NCI-H146 treated with DMSO at 0.1 percent for 48 hours (cell line): ENCODE results near the gene DNAH11.
A peak's percentile ranks its signal among the peaks of the same experiment; 100 is the strongest.
"Not testable (repeated sequence)": the region's sequence is repeated elsewhere in the genome, so short reads cannot be mapped to it uniquely, and the experiment has no call there.

Source experiments
- DNase-seq: peaks from one replicate; lab custom pipeline; 2025; ENCODE audit not compliant: unreplicated experiment; lab: John Stamatoyannopoulos, UW

Gene DNAH11

DNA sequence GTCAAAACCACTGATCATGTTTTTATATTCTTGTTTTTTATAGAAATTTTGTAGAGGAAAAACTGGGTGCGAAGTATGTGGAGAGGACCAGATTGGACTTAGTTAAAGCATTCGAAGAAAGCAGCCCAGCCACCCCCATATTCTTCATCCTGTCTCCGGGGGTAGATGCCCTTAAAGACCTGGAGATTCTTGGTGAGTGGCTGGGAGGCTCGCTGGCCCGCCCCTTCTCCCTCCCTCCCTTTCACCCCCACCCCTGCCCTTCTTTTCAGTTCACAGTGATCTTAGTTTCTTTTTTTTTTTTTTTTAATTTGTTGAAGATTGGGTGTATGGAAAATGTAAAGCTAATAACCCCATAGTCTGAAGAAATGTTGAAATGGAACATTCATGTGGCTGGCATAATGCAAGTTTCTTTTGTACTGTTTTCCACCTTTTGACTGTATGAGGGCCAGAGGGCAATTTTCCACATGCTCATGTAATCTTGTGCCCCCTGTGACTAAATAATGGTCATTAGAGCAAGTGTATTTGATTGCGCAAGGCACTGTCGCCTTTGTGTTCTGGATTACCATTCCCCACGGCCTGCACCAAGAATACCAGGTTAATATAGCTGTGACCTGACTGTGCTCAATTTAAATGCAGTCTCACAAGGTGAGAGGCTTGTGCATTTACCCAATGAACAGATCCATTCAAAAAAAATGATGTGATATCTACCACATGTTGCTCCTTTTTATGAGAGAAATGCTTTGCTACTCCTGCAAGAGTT is 325.2 kb downstream of the DNAH11 start:
- DNase-seq: peak; percentile 63

DNA sequence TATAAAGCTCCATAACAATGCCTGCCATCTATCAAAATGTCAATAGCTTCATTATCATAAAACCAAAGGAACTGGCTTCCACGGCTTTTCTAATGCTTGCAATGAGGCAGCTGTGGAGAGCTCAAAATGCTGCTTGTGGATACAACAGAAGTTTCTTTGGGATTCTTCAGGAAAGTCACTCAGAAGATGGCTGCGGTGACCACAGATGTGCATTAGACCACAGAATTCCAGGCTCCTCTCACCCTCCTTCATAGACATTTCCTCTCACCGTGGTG is 325.7 kb downstream of the DNAH11 start:
- no peak for DNase-seq

DNA sequence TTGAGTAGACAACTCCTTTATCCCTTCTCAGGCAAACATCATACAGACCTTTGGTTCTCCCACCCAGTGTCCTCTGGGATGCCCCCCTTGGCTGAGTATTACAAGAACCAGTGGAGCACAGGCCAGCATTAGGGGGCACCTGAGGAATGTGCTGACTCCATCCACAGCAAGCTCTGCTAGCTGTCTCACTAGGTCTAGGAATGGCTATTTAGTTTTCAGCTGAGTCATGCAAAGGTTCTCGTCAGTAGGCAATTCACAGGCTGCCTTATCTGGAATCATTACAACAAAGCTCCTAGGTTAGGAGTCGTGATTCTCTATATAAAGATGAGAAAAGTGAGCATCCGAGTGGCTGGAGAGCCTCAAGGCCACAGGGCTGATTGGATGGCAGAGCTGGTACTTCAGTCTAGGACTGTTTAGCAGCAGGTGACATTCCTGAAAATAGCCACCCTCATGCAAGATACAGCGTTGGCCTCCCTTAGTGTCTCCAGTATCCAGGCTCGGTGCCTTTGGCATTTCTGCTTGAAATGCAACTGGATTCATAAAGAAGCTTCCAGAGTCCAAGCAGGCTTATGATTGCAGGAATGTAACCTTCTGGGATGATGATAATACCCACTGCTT is 327.1 kb downstream of the DNAH11 start:
- no peak for DNase-seq

DNA sequence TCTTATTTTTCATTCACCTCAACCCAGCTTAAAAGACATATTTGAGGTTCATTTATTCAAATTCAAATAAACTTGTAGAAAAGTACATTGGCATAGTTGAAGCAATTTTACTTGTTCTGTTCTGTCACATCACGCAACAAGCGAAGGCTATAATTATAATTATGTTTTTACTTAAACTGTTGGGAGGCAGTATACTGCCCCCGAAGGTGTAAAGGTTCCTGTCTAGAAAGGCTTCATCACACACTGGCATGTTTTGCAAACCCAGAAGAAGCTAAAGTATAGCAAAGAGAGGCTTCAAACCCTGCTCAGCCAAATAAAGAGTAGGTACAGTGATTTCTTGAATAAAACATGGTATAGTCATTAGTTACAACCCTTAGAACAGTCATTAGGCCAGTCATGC is 340.2 kb downstream of the DNAH11 start:
- DNase-seq: no peak

DNA sequence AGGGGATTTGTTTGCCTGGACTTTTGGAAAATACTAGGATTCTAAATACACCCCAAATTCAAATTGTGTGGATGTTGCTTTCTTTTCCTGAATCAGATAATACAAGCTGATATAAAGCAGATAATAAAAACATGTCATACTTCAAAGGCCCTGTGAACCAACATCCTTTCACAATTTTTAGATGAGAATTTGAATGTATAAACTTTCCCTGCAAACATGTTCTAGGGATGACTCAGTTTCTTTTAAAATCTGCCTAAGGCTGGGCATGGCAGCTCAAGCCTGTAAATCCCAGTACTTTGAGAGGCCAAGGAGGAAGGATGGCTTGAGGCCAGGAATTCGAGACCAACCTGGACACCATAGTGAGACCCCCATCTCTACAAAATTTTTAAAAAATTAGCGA is 340.7 kb downstream of the DNAH11 start:
- DNase-seq: not testable (repeated sequence)

DNA sequence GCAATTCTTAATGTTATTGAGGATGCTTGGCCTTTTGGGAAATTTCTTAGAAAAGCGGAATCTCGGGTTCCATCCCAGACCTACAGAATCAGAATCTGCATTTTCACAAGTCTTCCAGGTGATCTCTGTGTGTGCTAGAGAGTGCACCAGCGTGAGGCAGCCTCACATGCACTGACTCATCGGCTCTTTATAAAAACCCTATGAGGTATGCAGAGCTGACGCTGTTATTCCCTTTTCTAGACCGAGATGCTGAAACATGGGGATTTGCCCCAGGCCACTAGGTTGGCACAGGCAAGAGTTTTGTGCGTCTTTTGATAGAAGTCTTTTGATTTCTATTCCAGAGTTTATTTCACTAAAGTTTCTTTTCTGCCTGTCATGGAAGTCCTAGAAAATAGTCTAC is 341.7 kb downstream of the DNAH11 start:
- DNase-seq: no peak

DNA sequence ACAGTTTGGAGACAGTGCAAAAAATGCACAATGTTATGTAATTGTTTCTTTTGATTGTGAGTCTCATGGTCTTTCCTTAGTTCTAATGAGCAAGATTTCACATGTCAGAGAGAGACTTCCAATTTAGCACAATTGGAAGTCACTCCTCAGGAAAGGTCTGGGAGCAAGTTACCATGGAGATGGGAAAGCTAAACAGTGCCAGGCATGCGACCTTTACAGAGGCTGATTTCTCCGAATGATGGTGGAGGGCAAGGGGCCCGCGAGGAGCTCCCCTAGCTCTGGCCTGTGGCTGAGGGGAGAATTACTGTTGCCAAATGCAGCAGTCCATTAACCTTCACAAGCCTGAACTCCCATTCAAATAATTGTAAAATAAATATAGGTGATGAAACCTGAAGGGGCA is 343.6 kb downstream of the DNAH11 start:
- no peak for DNase-seq

DNA sequence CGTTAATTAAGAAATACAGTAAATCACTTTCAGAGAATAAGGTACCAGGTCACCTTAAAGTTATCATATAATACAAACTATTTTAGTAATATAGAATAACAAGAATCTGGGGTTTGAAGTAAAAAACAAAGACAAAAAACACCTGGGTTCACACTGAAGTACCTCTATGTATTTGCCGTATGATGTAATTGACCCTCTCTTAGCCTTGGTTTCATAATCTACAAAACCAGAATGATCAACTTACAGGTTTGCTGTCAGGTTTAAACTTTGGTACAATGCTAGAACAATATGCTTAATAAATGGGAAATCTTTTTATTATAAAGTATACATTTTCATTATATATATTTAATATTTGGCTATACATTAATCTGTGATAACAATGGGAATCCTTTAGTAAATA is 344.5 kb downstream of the DNAH11 start:
- no peak for DNase-seq

DNA sequence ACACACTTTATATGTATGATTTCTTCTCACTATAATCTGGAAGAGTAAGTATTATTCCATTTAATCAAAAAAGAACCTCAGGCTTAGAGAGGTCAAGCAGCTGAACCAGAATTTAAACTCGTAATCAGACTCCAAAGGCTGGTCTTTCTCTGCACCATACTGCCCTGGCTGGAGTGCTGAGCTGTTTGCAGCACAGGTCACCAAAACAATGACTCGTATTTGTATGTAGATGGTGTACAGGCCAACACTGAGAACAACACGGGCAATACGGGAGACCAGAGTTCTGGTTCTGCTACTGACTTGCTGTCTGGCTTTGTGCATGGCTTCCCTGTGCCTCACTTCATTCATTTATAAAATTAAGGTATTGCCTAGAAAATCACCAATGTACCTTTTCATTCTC is 344.9 kb downstream of the DNAH11 start:
- no peak for DNase-seq

DNA sequence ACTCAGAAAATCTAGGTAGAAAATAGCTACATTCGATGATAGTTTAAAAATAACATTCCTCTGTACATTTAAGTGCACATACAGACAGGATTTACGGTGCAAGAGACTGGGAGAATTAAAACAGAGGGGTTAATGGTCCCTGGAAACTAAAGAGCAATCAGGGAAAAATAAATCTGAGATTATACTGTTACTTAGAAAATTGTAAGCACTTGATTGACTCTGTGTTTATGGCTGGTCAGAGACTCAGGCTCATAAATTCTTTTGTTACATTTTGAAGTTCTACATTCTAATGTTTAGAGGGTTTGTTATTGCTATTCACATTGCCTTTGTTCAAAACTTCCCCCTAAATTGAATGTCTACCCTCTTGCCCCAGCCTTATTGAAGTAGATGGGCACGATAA is 348.5 kb downstream of the DNAH11 start:
- DNase-seq: no peak

DNA sequence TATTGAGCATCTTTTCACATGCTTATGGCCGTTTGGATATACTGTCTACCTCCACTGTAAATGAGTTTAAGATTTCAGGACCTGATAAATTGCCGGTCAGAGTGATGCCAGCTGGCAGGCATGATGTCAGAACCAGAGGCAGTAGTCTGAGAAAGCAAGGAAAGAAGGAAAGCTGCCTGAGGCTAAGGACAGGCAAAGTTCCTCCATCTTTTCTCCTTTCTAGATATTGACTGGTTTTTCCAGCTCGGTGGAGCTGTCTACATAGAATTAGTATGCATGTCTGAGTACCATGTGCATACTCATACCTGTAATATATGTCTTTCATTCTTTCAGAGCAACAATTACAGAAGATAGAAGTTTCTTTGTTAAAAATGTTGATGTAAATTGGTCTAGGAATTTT is 350.6 kb downstream of the DNAH11 start:
- no peak for DNase-seq

DNA sequence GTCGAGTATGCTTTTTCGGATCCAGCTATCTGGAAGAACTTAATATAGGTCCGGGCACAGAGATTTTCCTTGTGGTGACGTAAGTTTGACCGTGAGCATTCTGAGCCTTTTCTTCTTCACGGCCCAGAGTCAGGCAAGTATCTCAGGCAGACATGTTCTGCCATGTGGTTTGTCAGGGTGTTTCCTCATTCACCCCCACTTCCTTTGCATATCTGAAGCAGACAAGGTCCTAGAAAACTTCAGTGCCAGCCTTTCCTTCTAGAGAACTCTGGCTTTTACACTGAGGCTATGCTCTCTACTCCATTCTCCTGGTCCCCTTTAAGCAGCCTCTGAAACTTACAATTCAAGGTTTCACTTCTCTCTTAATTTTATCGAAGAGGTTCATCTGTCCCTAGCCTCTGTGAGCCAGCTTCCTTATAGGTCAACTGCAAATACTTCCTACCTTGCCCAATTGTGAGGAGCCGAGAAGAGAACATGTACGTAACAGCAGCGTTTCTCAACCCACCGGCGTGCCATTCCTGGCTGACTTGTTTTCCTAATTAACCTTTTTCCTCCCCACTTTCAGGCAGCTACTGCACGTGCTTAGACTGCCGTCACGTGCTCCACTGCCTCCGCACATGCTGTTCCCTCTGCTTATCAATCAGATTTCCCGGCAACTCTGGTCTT is 355.6 kb downstream of the DNAH11 start:
- DNase-seq: no peak

DNA sequence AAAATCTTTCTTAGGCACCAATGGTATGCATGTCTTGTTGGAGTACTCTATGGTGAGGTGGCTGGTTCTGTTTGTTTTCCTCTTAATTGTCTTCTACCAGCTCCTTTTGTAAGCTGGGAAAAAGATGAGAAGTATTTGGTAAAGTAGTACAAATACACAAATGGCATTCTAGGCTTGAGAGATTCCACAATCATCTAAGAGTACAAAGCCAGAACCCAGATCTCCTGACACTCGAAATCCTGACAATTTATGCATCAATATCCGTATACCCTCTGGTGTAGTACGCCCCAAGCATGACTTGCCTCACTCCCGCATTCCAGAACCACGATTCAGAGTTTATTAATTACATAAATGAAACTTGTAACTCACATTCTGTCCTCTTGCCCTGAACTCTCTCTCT is 359.4 kb downstream of the DNAH11 start:
- DNase-seq: no peak

DNA sequence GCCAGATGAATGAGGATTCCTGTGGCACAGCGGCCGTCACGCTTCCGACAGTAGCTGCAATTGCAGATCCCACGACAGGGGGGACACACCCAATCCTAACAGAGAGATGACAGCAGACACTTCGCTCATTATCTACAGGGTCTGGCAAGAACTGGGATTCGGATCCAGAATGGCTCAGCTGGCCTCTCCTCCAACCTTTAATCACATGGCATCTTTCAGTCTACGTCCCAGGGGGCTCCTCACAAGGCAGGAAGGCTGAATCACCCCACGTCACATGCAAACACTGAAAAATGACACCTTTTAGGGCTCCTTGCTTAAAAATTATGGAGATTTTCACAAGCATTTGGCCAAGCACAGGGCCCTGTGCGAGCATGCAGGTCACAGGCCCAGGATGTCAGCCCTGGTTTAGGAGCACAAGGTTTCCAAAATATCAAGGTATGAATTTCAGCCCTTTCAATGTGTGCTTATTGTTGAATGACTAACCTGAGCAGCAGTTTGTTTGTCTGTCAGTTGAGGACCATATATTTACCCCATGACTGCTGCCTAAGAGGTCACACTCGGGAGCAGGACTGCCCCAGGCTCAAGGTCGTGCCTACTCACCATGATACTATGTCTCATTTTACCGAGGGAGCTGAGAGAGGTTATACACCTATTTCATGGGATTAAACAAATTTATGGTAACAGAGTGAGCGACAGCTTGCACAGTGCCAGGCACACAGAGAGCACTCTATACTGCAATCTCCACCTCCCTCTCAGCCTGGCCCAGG is 360.4 kb downstream of the DNAH11 start:
- DNase-seq: no peak

DNA sequence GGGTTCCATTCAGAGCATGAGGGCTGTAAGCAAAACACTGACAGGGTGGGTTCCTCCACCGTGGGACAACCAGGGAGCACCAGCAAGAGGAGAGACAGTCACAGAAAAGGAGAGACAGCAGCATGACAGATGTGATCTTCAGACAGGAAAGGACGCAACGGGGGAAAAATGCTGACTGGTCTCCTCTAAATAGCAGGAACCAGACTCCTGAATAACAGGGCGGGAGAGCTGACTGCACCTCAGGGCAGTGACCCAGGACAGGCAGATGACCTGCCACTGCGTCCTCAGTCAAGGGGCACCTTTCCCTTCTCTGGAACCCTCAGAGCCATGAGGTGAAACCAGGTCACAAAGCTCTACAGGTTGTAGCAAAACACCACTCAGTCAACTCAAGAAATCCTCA is 365.9 kb downstream of the DNAH11 start:
- DNase-seq: no peak

DNA sequence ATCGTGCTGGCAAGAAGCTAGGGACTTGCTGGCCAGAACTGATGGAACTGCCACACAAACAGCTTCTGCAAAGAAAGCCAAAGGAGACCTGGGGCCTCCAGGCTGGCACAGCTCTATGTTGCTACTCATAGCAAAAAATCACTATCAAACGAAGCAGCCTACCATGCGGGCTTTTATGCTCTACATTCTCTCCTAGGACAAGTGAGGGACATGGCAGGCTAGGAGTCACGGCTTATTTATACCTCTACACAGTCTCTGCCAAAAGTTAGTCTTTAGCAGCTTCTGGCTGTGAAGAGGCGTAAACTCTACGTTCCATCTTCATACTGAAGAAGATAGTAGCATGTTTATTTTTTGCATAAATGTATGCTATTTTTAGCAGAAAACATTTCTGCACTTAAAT is 367.4 kb downstream of the DNAH11 start:
- no peak for DNase-seq

DNA sequence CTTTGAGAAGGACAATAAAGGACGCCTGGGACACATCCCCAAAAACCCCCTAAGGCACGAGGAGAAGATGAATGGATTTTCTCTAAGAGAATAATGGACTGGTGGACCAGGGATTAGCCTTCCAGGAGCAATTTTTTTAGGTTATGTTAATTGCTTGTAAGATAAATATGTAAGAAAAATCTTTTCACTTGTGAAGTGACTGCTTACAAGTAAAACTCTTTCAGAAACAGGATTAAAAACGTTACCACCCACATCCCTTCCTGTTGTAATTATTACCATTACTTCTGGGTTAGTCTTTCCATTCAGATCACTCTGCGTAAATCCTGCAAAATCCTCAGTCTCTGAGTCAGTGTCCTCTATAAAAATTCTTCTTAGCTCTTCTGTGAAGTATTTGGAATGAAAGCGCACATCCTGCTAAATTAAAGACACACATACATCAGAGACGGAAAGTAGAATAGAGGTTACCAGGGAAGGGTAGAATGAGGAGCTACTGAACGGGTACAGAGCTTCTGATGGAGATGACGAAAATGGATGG is 368.6 kb downstream of the DNAH11 start:
- DNase-seq: no peak

DNA sequence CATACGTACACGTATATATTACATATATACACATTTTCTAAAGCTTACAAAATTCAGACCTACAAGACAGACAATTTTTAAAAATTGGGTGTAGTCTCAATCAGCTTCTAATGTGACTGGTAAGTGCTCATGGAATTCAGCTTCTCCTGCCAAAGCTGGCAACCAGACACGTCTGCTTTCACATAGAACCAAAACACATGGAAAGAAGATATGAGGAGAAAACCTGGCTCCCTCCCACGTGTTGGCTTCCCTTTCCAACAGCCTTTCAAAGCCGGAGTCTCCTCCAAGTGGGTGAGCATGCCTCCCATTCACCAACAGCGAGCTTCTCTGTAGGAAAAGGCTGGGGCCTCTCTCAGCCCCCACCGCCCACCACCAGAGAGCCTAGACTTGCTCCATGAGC is 369.5 kb downstream of the DNAH11 start:
- DNase-seq: no peak

DNA sequence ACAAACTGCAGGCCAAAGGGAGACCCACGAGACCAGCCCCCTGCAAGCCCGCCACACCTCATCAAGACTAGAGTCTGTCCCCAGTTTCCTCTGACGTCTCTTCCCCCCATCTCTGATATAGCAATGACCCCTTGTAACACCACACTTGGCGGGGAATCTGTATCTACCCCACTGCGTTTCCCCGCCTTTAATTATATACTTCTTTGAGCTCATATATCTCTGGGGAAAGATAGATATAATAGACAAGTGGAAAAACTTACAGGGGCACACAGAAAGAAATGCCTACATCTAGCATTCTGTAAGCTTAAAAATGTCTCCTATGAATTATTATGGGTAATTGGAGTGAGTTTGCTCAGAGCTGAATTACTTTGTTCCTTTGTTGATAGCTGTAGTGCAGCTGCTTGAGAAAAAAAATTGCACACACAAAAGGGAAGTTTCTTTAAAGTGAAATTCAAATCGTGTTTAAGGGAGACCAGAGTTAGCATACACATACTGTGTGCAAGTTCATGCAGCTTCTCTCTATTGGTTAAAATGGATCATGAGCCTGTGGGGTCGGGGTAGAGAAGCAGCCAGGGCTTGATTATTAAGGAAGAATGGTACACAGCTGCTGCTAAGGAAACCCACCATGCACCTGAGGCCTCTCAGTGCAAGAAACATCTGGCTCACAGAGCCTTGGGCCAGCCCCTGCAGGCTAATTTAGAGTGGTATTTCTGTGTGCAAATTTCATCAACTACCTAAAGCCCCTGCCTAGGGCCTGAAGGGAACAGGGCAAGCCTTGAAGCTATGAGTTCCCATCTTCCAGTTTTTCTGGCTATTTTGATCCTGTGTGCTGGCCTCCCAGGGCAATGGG is 370.3 kb downstream of the DNAH11 start:
- DNase-seq: no peak

DNA sequence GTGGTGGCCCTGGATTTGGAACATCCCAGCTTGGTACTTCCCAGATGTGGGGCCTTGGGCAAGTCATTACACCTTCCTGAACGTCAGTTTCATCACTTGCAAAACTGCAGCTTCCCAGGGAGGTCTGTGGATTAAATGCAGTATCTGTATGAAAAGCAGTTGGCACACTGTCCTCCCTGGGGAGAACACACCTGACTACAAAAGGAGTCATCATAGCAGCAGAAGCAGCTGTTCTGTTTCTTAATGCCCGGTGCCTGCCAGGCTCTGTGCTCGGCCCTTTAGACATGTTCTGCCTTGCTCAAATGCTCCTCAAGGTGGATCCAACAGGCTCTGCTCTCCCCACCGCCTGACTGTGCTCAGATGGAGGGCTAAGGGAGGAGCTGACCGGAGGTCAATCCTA is 371.8 kb downstream of the DNAH11 start:
- no peak for DNase-seq

DNA sequence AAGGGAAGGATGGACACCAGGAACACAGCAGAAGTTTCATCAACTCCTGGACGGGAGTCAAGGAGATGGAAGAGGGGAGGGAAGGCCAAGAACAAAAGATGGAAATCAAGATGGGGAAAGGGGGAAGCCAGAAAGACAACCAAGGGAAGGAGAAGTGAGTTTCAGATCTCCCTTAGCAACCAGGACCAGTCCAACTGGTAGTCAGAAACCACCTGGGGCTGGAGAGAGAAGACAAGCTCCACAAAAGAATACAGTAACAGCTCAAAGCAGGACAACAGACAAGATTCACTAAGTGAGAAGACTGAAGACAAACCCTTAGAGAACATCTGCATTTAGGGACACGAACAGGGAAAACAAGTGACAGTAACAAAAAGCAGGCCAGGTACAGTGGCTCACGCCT is 372.3 kb downstream of the DNAH11 start:
- DNase-seq: no peak
